Heart left ventricle (tissue), 13 donors: ENCODE results near the gene SKOR1.

Source experiments
- POLR2A ChIP-seq, 2 donors: fragments of 450-650 bp; IDR thresholded peaks; one replicate each; pipeline ENCODE4 v1.6.1; 2017; ENCODE audit warnings: antibody characterized with exemption in 2 of 2, mild to moderate bottlenecking in 2 of 2, moderate library complexity in 2 of 2
- TF ChIP-seq, protein P1 (sequence below), 12 donors: fragments of 200-600 bp; sonication (generic) in 4 of 12; IDR thresholded peaks; one replicate each; pipeline versions ENCODE4 v1.5.0 to v1.8.0; 2018 to 2022; ENCODE audit warnings: antibody characterized with exemption in 12 of 12, mild to moderate bottlenecking in 5 of 12
- donor health status: ischemic (EF 13 %, LVEDD 7.1; RV severe dilation, severe dysfunction).
- donor health status: DM: no; HTN: yes; CAD: no.
- donor health status: DM: no; HTN: no; CAD: no.
- donor health status: ischemic (EF 25% LVEDD 6.9; RV normal size, moderate dysfunction).
- donor health status: ischemic (EF 25% LVEDD 5.7; RV mildly dilated, moderate dysfunction).
- donor health status: ischemic (EF 35%, LVEDD 5.7; RV mildly dilated, moderate dysfunction).
- donor health status: nonischemic (EF 11% LVEDD 7.7; RV severe dilation, severe dysfunction).
- donor health status: DM: yes; HTN: yes; CAD: no.
- donor health status: PGD.
- donor health status: ischemic (EF 29% LVEDD 5.4; RV normal size, mild dysfunction).
- donor health status: nonischemic (EF 23%, LVEDD 6.1; RV moderate dilation, normal function).

- no peak for TF ChIP-seq POLR2A (IDR thresholded peaks at IDR 0.05)
- TF ChIP-seq, protein P1, sequence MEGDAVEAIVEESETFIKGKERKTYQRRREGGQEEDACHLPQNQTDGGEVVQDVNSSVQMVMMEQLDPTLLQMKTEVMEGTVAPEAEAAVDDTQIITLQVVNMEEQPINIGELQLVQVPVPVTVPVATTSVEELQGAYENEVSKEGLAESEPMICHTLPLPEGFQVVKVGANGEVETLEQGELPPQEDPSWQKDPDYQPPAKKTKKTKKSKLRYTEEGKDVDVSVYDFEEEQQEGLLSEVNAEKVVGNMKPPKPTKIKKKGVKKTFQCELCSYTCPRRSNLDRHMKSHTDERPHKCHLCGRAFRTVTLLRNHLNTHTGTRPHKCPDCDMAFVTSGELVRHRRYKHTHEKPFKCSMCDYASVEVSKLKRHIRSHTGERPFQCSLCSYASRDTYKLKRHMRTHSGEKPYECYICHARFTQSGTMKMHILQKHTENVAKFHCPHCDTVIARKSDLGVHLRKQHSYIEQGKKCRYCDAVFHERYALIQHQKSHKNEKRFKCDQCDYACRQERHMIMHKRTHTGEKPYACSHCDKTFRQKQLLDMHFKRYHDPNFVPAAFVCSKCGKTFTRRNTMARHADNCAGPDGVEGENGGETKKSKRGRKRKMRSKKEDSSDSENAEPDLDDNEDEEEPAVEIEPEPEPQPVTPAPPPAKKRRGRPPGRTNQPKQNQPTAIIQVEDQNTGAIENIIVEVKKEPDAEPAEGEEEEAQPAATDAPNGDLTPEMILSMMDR (IDR thresholded peaks at IDR 0.05): no peak
These were observed 49.3 kb upstream of the SKOR1 start for GRCh38 chr15:67775998-67776397.
